ENCODE measurements around the gene SUN2.

The SUN2 gene

DNA sequence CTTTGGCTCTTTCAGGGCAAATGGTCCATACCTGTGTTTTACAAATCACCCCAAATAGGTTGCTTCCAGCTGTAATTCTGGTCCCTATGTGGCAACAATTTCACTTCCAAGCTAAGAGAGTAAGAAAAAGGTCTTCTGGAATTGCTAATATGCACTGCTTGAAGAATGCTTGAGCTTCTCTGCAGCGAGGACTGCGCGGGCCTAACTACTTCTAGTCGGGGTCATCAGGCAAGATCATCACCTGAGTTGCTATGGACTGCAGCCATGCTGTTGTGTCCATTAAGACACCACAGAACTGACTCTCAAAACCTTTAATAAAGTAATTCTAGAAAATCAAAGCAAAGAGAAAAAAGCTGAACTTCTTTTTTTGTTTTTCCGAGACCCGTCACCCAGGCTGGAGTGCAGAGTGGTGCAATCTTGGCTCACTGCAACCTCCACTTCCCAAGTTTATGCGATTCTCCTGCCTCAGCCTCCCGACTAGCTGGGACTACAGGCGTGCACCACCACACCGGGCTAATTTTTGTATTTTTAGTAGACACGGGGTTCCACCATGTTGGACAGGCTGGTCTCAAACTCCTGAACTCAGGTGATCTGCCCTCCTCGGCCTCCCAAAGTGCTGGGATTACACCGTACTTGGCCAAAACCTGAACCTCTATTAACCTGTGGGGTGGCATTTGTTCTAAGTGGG lies 57.2 kb downstream of the SUN2 start:
- no peak for DNase-seq (ENCODE audit: low read depth, low spot score)

DNA sequence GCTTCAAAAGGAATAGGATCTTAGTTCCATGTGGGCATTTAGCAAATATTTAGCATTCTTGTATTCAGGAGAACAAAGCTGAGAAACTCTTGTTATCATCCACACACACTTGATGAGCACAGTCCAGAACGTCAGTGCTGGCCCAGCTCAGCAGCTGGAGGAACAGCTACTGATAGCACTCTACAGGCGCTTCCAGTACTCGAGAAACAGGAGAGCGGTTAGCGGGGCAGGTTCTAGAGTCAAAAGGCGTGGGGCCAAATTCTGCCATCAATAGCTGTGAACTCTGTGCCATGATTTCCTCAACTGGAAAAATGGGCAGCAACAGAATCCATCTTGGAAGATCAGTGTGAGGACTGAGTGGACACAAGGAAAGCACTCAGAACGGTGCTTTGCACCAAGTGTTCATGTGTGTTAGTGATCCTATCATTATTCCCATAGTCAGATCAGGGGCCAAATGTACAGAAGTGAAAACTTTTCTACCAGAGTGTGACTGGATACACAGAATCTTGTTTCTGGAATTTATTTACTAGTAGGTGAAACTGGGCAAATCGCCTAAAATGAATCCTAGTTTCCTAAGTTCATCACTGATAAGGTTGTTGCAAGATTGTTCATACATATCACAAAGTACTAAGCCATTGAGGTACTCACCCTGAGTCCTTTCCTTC lies 58.2 kb downstream of the SUN2 start:
- DNase-seq (ENCODE audit: low read depth, low spot score), result no peak

GRCh38 chr22:38696606-38697424 lies 59.0 kb downstream of the SUN2 start:
- no peak for DNase-seq (ENCODE audit: low read depth, low spot score)

DNA sequence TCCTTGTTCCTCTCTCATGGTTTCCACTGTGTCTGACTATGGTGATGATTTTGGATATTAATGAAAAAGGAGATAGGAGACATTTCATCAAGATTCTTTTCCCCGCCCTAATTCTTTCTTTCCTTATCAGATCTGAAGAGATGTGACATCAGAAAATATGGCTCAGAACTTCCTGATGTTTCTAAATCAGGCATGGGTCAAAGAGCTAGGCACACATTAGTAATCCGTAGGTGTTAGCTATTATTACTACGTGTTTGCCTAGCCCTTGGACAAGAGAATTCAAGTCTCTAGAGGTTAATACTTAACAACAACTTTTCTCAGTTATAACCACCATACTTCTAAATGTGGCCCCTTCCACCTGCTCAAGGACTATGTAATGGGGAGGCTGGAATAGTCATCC lies 60.9 kb downstream of the SUN2 start:
- no peak for DNase-seq (ENCODE audit: low read depth, low spot score)

DNA sequence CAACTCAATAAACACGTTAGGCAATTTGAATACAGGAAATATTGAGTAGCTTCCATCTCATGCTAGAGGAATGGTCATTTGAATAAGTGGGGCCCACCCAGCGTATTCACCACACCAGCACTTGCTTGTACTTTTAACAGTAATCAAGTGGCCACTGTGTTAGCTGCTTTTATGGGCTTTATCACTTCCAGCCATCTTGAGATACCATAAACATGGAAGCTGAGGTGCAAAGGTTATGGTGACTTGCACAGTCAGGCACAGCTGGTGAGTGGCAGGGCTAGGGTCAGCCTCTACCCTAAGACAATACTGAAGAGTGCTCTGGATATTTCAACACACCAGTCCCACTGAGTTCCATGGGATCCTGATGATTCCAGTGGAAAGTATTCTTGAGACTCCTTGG lies 61.7 kb downstream of the SUN2 start:
- DNase-seq (ENCODE audit: low read depth, low spot score), result no peak

GRCh38 chr22:38689651-38690050 lies 66.1 kb downstream of the SUN2 start:
- DNase-seq (ENCODE audit: low read depth, low spot score), result no peak

DNA sequence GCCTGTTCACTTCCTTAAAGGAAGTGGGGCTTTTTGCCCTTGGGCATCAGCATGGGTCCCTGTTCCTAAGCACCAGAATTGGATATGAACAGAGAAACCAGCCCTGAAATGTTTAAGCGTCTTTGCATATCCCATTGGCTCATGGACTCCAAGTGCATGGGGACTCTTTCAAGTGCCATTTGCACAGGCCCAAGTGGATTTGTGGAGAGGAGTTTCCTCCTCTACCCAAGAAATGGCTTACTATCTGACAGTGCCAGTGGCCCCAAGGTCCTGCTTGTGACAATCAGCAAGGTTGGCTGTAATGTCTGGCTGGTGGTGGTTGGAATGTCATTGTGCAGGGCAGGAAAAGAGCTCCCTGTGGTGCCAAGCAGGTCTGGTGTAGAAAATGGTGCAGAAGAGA lies 70.0 kb downstream of the SUN2 start:
- no peak for DNase-seq (ENCODE audit: low read depth, low spot score)

GRCh38 chr22:38684895-38685294 lies 70.9 kb downstream of the SUN2 start:
- no peak for DNase-seq (ENCODE audit: low read depth, low spot score)

Data from activated naive CD8-positive, alpha-beta T cell treated with anti-CD3 and anti-CD28 coated beads, Interleukin-2, amount 50 U/mL, for 16 hours (primary cell).